ENCODE measurements around the gene AQP6.
A peak's percentile ranks its signal among the peaks of the same experiment; 100 is the strongest.

AQP6 gene

DNA sequence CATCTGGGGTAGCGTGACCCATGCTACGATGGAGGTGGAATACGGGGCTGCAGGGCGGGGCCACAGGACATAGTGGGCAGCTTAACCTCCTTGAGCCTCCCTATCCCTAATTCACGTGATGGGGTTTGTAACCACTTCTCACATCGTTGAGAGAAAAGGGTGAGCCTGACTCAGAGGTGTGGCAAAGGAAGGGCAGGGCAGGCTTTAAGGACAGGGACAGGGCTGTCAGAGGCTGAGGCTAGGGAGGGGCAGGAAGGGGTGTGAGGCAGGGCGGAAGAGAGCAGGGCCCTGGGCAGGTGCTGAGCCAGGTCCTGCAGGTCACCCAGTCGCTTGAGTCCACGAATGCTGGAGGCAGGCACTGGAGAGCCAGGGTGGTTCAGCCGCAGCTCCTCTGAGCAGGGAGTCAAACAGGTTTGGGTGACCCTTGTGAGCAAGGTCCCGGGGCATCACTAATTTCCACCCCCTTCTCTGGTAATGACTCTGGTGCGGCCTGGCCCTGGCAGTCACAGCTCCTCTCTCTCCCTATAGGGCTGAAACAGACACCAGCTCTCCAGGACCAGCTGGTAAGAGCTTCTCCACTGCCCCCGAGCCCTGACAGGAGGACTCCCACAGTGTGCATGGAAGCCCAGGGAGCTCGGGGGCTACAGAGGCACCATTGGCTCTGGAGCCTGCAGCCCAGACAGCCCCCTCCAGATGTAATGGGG is 29.7 kb upstream of the AQP6 start:
- DNase-seq (ENCODE audit: low spot score) = no peak

DNA sequence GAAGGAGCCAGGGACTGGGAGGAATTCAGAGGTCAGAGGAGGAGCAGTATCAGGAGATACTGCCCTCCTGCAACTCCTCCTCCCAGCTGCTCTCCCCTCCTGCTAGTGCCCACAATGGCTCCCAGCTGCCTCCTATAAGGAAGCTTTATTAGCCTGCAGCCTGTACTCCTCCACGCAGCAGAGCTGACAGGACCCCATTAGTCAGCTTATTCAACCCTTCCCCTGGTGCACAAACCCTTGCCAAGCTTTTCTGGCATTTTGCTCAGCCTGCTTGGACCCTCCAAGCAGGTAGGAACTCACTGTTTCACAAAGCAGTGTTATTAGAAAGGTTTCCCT is 29.2 kb upstream of the AQP6 start:
- no peak for DNase-seq (ENCODE audit: low spot score)

DNA sequence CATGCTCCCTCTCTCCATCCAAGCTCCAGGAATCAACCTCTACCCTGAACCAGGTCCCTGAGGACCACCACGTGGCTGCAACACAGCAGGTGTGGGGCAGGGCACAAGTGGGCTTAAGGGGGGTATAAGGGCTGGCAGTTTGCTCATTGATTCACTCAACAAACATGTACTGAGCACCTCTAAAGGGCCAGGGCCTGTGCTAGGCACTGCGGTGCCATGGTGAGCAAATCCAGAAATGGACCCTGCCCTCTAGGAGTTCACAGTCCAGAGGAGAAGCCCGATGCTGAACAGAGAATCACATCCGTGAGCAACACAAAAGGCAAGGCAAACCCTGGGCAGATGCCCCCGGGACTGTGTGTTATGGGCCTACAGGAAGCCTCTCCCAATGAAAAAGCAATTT is 28.7 kb upstream of the AQP6 start:
- DNase-seq (ENCODE audit: low spot score) = no peak

DNA sequence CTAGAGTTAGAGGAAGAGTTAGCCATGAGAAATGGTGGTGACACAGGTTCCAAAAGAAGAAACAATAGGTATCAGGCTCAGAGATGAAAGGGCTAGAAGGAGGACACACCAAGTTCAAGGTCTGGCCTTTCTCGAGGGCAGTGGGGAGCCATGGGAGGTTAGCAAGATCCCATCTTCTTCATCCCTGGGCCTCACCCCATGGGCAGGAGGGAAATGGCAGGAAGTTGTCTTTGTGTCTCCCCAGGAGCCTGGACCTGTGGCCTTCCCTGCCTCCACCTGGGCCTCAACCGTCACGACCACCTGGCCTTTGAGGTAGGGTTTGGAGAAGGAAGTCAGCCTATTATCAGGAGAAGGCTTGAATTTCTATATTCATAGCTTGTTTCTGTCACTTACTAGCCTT is 28.0 kb upstream of the AQP6 start:
- DNase-seq (ENCODE audit: low spot score) = no peak

DNA sequence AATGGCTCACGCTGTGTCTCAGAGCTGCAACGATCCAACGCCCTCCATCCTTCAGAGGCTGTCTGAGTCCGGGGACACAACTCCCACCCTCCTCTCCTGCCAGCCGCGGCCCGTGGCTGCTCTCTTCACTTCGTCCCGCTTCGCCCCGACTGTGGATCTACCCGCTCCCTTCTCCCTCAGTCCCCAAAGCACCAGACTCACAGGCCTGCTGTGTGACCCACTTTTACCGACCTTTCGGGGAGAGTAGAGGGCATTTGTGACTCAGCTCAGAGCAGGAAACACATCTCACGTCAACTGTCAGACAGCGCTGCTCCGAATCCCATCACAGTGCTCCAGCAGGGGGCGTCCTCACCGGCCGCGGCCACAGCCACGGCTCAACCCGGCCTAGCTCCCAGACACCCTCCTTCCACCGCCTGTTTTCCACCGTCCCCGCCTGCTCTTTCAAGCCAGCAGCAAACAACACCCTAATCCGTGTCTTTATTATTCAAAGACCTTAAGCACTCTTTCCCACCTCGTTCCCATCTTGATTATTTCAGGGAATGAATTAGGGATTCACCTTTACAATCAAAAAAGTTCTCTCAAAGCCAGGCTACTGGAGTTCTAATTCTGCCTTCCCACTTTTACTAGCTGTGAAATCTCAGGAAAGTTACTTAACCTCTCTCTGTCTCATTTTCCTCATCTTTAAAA is 27.2 kb upstream of the AQP6 start:
- peak; percentile 82 for DNase-seq (ENCODE audit: low spot score)

DNA sequence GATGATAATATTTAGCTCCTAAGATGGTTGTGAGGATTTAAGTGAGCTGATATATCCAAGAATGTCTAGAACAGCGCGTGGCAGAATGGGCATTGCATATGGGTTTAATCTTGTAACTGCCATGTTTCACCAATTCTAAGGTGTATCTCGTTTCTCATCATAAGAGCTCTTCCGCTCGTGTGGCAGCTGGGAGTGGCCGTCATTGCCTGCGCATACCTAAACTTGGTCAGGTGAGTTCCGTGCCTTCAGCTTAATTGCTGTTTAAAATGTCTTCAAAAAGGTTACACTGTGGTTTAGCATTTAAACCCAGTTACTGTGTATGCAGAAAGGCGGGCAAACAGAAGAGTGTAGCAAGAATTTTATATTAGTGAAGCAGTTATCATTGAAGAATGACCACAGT is 26.7 kb upstream of the AQP6 start:
- no peak for DNase-seq (ENCODE audit: low spot score)

DNA sequence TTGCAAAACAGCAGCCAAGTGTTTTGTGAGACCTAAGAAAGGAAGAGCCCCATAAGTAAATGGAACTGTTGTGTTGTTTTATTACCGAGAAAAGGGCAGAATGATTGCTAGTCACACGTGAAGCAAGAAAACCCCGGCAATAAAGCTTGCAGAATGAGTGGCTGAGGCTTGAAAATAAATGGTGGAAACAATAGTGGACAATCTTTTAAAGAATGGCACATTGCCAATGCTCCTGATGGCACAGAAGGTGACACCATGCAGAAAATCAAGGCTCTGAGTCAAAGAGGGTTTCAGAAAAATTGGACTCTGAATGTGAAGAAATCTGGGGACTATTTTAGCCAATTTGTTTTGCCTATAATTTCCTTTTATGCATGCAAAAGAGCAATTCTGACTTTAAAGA is 26.2 kb upstream of the AQP6 start:
- DNase-seq (ENCODE audit: low spot score) = no peak

DNA sequence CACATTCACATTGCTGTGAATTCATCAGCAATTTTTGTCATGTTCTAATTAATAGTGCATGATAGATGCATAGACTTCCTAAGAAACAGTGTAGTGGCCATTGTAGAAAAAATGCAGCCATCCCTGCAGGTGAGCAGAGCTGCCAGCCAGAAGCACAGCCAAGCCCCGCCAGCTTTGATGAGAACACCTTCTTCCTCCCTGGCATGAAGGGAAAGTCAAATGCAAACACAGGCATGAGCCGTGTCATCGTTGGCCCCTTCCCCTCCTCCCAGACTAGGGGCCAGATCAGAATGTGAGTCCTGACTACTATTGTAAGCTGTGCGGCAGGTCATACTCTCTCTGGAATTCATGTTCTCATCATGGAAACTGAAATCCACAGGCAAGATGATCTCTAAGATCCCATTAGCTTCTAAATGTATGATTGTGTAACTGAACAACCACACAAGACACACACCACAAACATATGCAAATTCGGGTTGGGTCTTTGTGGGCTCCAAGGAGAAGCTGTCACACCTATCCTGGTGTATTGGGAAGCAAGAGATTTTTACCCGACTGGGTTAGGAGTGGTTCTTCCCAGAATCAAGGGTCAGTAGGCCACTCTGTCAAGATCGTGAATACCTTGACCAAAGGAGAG is 25.0 kb upstream of the AQP6 start:
- no peak for DNase-seq (ENCODE audit: low spot score)

DNA sequence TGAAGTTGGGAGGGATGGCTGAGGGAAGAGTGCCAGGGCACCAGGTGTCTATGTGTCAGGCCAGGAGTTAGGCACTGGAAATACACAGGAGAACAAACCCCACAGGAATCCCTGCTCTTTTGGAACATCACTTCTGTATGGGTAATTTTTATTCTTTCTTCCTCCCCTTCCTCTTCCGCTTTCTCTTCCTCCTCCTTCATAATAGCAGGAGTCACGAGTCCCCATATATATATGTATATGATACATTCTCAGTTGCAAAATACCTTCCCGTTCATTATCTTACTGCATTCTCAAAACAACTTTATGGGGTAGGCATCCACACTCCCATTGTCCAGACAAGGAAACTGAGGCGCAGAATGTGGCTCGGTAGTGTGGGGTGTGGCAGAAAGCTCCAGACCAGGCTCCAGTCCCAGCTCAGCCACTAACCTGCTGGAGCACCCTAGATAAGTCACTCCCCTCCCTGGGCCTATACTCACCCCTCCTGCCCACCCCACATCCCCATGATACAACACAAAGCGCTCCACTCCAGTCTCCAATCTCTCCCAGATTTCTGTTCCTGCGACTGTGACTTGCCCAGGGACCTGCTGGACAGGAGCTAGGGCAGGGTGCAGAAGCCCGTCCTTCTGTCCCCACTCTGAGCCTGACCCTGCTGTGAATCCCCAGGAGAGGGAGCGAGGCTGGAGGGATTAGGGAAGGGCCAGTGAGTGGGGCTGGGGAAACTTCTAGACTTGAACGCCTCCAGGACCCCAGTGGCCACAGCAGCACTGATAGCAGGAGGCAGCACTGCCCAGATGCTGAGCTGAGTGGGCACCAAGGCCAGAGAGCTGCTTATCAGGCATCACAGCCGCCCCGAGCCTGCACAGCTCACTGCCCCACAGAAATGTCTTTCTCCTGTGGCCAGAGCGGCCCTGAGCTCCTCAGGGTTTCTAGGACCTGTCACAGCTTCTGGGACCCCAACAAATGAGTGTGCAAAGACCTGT is 23.6 kb upstream of the AQP6 start:
- no peak for DNase-seq (ENCODE audit: low spot score)

DNA sequence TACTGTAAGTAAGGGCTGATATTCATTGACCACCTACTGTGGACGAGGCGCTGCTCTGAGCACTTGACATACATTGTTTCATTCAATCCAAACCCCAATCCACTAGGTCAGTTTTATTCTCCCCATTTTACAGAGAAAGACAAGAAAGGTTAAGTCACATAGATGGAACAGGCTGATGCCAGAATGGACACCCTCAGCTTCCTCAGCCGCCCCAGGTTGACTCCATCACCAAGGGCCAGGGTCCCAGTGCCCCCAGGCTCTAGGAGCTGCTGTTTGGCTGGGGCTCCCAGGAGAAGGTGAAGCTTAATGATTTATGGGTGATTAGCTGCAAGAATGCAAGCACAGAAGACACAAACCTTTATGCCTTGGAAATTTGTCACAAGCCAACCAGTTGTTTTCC is 22.9 kb upstream of the AQP6 start:
- DNase-seq (ENCODE audit: low spot score) = no peak

DNA sequence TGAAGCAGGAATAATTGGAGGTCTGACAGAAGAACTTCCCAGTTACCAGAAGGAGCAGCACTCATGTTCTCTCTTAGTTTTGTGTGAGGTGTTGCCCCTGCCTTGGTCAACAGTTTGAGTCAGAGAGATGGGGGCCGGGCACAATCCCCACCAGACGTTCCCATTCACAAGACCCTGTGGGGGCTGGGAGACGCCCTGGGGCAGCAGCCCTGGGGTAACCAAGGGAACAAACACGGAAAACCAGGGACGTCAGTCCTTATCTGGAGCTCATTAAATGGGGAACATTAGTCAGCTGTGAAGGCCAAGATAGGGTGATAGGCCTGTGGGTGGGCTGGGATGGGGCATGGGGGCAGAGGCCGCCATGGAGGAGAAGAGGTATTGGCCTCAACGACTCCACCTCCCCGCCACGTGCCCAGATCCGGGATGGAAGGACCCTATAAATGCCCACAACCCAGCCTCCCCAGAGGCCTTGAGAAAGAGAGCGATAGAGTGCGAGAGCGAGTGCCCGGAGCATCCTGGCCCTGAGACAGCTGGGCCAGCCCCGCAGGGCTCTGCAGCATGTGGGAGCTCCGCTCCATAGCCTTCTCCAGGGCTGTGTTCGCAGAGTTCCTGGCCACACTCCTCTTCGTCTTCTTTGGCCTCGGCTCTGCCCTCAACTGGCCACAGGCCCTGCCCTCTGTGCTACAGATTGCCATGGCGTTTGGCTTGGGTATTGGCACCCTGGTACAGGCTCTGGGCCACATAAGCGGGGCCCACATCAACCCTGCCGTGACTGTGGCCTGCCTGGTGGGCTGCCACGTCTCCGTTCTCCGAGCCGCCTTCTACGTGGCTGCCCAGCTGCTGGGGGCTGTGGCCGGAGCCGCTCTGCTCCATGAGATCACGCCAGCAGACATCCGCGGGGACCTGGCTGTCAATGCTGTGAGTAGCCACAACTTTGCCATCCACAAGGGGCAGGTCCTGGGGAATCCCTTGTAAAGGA is 22.2 kb upstream of the AQP6 start, which contains the start of gene AQP2:
AQP2 (plus strand) TSS at position 465 of the 979 bp plus-strand sequence; CDS start at position 559, 94 bp downstream.
- no peak for DNase-seq (ENCODE audit: low spot score)

DNA sequence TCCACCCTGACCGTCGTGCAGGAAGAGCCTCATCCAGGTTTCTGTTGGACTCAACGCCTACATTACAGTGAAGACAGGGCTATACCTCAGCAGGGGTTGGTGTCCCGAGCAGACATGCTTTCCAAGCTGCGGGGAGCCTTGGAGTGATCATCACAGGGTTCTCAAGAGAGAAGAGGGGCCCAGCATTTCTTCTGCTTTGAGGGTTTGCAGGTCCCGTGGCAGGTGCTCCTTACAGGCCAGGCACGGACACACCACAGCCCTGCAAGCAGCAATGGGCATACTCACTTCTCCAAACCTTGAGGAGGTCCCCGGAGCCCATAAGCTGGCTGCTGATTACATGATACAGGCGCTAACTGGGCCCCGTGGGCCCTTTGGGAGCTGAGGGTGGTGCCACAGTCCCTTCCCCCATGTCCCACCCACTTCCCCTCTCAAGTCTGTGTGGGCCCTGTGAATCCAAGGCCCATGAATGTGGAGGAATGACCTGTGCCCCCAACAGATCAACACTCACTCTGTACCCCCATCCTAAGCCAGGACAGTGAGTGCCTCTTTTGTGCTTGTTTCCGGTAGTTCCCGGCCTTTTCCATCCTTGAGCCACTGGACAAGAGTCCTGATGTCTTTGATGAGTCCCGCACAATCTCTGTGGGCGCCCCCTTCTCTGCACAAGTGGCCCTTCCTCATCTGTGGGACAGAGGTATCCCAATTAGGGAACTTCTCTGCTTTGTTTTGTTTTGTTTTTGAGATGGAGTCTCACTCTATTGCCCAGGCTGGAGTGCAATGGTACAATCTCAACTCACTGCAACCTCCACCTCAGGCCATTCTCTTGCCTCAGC is 21.1 kb upstream of the AQP6 start:
- DNase-seq (ENCODE audit: low spot score) = no peak

DNA sequence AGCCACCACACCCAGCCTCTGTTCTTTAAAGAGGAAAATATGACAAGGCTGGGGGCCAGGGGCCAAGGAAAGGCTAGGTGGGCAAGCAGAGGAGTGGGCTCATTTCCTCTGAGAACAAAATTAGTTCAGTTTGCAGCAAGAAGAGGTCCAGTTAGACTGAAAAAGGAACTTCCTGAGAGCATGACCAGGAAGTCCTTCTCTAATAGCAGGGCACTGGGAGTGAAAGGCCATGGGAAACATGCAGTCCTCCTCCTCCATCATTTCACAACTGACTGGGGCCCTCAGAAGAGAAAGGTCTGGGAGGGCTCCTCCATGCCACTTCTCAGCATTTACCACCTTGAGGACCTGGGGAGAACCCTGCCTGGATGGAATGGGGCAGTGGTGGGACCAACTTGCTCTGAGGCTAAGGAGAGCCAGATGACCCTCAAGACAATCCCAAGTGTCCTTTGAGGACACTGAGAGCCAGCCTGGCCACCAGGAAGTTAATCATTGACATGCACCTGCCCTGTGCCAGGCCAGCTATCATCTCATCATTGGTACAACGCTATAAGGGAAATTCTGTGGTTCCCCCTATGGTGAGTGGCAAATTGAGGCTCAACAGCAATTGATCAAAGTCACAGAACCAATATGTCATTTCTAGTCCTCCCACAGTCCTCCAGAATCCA is 20.2 kb upstream of the AQP6 start:
- DNase-seq (ENCODE audit: low spot score) = no peak

DNA sequence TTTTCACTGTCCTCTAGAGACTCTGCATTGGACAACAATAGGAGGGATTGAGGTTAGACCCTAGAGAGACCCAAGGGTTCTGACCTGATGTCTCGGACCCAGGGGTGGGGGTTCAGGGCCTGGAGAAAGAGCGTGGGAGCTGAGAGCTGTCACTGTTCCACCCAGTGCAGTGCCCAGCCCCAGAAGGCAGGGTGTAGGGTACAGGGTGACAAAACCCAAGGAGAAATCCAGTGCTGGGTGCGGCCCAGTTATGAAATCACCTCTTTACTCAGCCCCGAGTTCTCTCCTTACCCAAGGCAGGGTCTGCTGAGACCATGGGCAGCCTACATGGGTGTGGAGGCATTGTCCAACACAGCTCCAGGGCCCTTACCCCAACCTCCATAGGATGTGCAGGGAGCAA is 19.6 kb upstream of the AQP6 start:
- DNase-seq (ENCODE audit: low spot score) = no peak

DNA sequence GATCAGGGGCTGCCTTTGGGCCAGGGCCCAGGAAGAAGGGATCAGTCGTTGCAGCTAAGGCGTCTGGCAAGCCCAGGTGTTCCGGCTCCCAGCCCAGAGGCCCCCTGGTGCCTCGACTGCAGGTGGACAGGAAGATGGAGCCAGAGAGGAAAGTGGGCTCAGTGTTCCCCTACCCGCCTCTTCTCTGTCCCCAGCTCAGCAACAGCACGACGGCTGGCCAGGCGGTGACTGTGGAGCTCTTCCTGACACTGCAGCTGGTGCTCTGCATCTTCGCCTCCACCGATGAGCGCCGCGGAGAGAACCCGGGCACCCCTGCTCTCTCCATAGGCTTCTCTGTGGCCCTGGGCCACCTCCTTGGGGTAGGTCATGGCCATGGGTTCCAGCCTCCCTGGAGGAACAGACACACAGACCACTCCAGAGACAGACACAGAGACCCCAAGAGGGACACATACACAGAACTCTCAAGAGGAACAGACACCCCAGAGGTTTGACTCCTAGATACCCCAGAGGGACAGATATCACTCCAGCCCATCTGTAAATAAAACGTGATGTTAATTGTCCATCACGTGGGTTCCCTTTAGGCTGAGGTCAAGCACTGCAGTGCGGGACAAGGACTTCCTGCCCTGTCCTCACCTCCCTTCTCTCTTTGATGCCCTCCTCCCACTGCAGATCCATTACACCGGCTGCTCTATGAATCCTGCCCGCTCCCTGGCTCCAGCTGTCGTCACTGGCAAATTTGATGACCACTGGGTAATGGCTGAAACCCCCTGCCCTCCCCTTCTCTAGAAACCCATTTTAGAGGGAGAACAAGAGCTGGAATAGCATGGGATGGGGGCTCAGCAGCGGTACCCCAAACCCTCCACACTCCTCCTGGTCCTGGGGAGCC is 18.5 kb upstream of the AQP6 start:
- no peak for DNase-seq (ENCODE audit: low spot score)

DNA sequence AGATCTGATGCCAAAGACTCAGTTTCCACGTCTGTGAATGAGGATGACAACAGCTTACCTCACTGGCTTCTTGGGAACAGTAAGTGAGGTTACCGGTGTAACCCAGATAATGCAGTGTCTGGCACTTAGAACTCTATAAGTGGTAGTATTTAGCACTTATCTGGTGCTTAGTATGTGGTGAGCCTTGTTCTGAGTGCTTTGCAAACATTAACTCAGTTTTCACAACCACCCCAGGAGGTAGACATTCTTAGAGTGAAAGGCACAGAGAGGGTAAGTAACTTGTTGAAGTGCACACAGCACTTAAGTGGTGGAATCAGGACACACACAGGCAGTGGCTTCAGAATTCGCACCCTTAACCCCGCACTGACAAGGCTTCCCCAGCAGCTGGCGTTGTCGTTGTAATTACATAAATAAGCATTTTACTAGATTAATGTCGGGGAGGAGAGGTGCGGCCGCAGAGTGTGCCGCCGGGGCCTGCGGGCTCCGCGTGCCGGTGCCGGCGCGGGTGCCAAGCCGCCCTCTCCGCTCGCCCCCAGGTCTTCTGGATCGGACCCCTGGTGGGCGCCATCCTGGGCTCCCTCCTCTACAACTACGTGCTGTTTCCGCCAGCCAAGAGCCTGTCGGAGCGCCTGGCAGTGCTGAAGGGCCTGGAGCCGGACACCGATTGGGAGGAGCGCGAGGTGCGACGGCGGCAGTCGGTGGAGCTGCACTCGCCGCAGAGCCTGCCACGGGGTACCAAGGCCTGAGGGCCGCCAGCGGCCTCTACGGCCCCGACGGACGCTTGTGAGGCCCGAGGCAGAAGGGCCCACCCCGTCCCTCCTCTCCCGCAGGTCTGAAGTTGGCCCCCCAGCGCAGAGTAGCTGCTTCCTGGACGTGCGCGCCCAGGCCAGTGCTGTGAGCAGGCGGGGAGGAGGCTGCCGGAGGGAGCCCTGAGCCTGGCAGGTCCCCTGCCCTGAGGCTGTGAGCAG is 17.6 kb upstream of the AQP6 start:
- DNase-seq (ENCODE audit: low spot score) = no peak

DNA sequence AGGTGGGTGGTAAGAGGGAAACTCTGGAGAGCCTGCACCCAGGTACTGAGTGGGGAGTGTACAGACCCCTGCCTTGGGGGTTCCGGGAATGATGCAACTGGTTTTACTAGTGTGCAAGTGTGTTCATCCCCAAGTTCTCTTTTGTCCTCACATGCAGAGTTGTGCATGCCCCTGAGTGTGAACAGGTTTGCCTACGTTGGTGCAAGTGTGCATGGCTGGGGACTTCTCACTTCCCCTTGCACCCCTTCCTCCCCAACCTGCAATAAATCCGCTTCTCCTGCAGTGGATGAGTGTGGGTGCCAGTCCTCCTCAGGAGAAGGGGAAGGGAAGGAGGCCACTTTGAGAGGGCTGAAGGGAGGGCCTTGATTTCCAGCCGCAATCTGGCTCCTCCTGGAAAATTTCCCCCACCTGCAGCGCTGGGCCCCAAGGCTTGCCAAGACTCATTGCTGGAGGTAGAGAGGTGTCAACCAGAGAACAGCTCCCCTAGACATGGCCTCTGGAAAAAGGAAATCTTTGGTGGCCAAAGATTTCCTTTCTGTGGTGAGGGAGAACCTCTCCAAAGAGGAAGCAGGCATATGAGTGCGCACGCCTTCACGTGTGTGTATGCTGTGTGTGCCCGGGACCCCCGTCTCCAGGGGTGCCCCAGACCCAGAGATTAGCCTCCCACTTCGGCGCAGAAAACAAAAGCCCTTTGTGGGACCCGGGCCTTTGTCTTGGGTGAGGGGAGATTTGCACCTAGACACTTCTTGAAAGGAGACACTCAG is 16.7 kb upstream of the AQP6 start:
- DNase-seq (ENCODE audit: low spot score) = no peak

Data from kidney tubule cell (primary cell).